ENCODE data around the gene TEX48. TPM values are rescaled to one million over a fixed set of nuclear protein-coding genes. Genes with fewer than 3 reads are reported as not detected.

Gene TEX48
- total RNA-seq, 1 donor from 2014 or later: not detected

GRCh38 chr9:114652776-114653555, 29.0 kb downstream of the TEX48 start:
- TF ChIP-seq, protein P1, sequence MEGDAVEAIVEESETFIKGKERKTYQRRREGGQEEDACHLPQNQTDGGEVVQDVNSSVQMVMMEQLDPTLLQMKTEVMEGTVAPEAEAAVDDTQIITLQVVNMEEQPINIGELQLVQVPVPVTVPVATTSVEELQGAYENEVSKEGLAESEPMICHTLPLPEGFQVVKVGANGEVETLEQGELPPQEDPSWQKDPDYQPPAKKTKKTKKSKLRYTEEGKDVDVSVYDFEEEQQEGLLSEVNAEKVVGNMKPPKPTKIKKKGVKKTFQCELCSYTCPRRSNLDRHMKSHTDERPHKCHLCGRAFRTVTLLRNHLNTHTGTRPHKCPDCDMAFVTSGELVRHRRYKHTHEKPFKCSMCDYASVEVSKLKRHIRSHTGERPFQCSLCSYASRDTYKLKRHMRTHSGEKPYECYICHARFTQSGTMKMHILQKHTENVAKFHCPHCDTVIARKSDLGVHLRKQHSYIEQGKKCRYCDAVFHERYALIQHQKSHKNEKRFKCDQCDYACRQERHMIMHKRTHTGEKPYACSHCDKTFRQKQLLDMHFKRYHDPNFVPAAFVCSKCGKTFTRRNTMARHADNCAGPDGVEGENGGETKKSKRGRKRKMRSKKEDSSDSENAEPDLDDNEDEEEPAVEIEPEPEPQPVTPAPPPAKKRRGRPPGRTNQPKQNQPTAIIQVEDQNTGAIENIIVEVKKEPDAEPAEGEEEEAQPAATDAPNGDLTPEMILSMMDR (IDR thresholded peaks at IDR 0.05): no peak
- ATAC-seq: peak in 1 of 2 donors; percentile 22
- no peaks in the 10 kb centered on the region for H3K36me3 ChIP-seq
- no peak overlapping the region for H3K27ac ChIP-seq
- no peaks in the 10 kb centered on the region for H3K4me1 ChIP-seq
- H3K27me3 ChIP-seq (ENCODE audit: low read depth): no peaks in the 10 kb centered on the region
- H3K9me3 ChIP-seq: no peaks in the 10 kb centered on the region
- no peak overlapping the region for H3K4me3 ChIP-seq
- intact Hi-C loops (cut with DNase I): loop anchor here (10.0 kb wide), 2 partner anchors 168 to 248 kb away; no protein-coding TSS in a partner anchor
- no peak for DNase-seq

GRCh38 chr9:114643896-114644295, 38.1 kb downstream of the TEX48 start:
- ATAC-seq (no peak), DNase-seq (no peak)
- intact Hi-C loops (cut with DNase I): no loop called here
- no peaks in the 10 kb centered on the region for H3K4me1 ChIP-seq
- TF ChIP-seq, protein P1 (IDR thresholded peaks at IDR 0.05): no peak
- H3K4me3 ChIP-seq: no peak overlapping the region
- peaks cover 66% of the 10 kb centered on the region for H3K36me3 ChIP-seq
- H3K27ac ChIP-seq: no peak overlapping the region
- H3K27me3 ChIP-seq (ENCODE audit: low read depth): no peaks in the 10 kb centered on the region
- H3K9me3 ChIP-seq: no peaks in the 10 kb centered on the region

DNA sequence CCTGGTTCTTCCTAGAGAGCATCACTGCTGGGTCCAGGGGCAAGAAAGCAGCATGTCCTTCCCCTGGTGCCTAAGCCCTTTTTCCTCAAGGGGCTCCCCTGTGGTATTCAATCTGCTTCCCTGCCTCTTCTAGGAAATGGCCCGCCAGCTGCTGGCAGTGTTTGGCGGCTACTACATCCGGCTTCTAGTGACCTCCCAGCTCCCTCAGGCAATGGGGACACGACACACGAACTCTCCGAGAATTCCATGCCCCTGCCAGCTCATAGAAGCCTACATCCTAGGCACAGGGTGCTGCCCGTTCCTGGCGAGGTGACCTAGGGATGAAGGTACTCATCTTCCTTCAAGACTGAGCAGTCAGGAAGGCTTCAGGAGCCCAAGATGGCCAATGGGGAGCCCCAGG, 39.0 kb downstream of the TEX48 start:
- no peak for DNase-seq
- TF ChIP-seq, protein P1 (IDR thresholded peaks at IDR 0.05): no peak
- H3K27ac ChIP-seq: no peak overlapping the region
- H3K27me3 ChIP-seq (ENCODE audit: low read depth): no peaks in the 10 kb centered on the region
- no peak for ATAC-seq
- intact Hi-C loops (cut with DNase I): no loop called here
- no peaks in the 10 kb centered on the region for H3K4me1 ChIP-seq
- H3K36me3 ChIP-seq: peaks cover 73% of the 10 kb centered on the region
- no peaks in the 10 kb centered on the region for H3K9me3 ChIP-seq
- no peak overlapping the region for H3K4me3 ChIP-seq

DNA sequence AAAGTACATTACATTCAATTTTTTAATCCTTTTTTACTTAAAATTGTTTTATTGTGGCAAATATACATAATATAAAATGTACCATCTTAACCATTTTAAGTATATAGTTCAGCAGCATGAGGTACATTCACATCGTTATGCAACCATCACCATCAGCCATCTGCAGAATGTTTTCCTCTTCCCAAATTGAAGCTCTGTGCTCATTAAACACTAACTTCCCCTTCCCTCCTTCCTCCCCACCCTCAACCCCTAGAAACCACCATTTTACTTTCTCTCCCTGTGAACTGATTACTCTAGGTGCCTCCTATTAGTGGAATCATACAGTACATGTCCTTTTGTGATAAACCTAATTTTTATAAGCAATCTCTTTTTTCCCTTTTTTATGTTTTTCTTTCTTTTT, 40.0 kb downstream of the TEX48 start:
- no peaks in the 10 kb centered on the region for H3K9me3 ChIP-seq
- H3K4me3 ChIP-seq: no peak overlapping the region
- ATAC-seq (peak in 1 of 2 donors; percentile 37), DNase-seq (no peak)
- H3K27ac ChIP-seq: no peak overlapping the region
- peaks cover 78% of the 10 kb centered on the region for H3K36me3 ChIP-seq
- TF ChIP-seq, protein P1 (IDR thresholded peaks at IDR 0.05): no peak
- H3K4me1 ChIP-seq: no peaks in the 10 kb centered on the region
- intact Hi-C loops (cut with DNase I): no loop called here
- no peaks in the 10 kb centered on the region for H3K27me3 ChIP-seq (ENCODE audit: low read depth)

DNA sequence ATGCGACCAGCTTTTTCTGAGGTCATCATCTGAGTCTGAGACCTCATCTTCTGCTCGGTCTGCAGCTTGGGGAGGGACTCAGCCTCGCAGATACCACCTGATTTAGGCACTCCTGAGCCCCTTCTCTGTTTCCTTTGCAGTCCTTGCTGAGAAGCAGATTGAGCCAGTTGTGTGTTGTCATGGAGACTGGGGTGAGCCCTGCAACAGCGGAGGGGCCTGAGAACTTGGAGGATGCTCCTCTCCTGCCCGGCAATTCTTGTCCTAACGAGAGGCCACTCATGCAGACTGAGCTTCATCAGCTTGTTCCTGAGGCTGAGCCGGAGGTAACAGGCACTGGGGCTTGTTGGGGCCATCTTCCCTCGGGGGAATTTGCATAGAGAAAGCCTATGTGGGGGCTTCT, 43.6 kb downstream of the TEX48 start:
- Histone ChIP-seq H3K36me3 (peaks cover 84% of the 10 kb centered on the region), H3K4me3 (no peak overlapping the region), H3K4me1 (no peaks in the 10 kb centered on the region), H3K27ac (no peak overlapping the region), H3K27me3 (ENCODE audit: low read depth) (no peaks in the 10 kb centered on the region), H3K9me3 (no peaks in the 10 kb centered on the region)
- intact Hi-C loops (cut with DNase I): no loop called here
- no peak for ATAC-seq
- TF ChIP-seq, protein P1 (IDR thresholded peaks at IDR 0.05): no peak
- DNase-seq: no peak

Data from lower lobe of right lung (tissue), 2 donors.